Spleen (tissue), 11 donors: ENCODE data around the gene WDR70. TPM values are rescaled to one million over a fixed set of nuclear protein-coding genes. Genes with fewer than 3 reads are reported as not detected.

Experiments used
- DNase-seq: peaks from one replicate; pipeline ENCODE4 v3.0.0-alpha.2; 2020
- H3K27ac ChIP-seq, 8 donors: fragments of 200-600 bp; sonication (generic) in 7 of 8; 1 replicate in 4 of 8; 2 replicates in 4 of 8; pipeline versions ENCODE4 v1.5.0 to v1.8.0; 2016 to 2021; ENCODE audit warnings: inconsistent platforms in 4 of 8, mild to moderate bottlenecking in 4 of 8, moderate library complexity in 1 of 8
- H3K27me3 ChIP-seq, 7 donors: fragments of 200-600 bp; sonication (generic) in 6 of 7; replicated peaks in 1 of 7; 1 replicate in 4 of 7; 2 replicates in 3 of 7; pipeline versions ENCODE4 v1.5.0 to v1.8.0; 2016 to 2021; ENCODE audit warnings: inconsistent platforms in 3 of 7, mild to moderate bottlenecking in 1 of 7
- H3K36me3 ChIP-seq, 6 donors: fragments of 200-600 bp; sonication (generic) in 5 of 6; 1 replicate in 4 of 6; 2 replicates in 2 of 6; pipeline versions ENCODE4 v1.5.0 to v1.8.0; 2016 to 2021; ENCODE audit warnings: inconsistent platforms in 2 of 6
- H3K4me1 ChIP-seq, 6 donors: fragments of 200-600 bp; sonication (generic) in 5 of 6; 1 replicate in 3 of 6; 2 replicates in 3 of 6; pipeline versions ENCODE4 v1.5.0 to v1.8.0; 2016 to 2021; ENCODE audit warnings: inconsistent platforms in 3 of 6
- H3K4me3 ChIP-seq, 8 donors: fragments of 200-600 bp; sonication (generic) in 7 of 8; 1 replicate in 4 of 8; 2 replicates in 4 of 8; pipeline versions ENCODE4 v1.5.0 to v1.8.0; 2016 to 2021; ENCODE audit warnings: inconsistent platforms in 4 of 8, mild to moderate bottlenecking in 4 of 8, moderate library complexity in 2 of 8
- H3K9me3 ChIP-seq, 8 donors: fragments of 200-600 bp; sonication (generic) in 7 of 8; 1 replicate in 4 of 8; 2 replicates in 4 of 8; pipeline versions ENCODE4 v1.5.0 to v1.8.0; 2016 to 2021; ENCODE audit warnings: inconsistent platforms in 4 of 8
- CTCF ChIP-seq, 11 experiments: fragments of 200-600 bp in 7 of 11; fragments of 450-650 bp in 4 of 11; sonication (generic) in 4 of 11; IDR thresholded peaks in 8 of 11; conservative IDR thresholded peaks in 3 of 11; 1 replicate in 7 of 11; 2 replicates in 4 of 11; pipeline versions ENCODE4 v1.4.0 to v1.8.0; 2016 to 2021; ENCODE audit warnings: antibody characterized with exemption in 11 of 11, inconsistent platforms in 4 of 11, mild to moderate bottlenecking in 1 of 11
- POLR2A ChIP-seq, 3 donors: fragments of 450-650 bp; IDR thresholded peaks; one replicate each; pipeline ENCODE4 v1.5.1; 2017; ENCODE audit warnings: antibody characterized with exemption in 3 of 3, mild to moderate bottlenecking in 1 of 3
- POLR2AphosphoS5 ChIP-seq, 3 donors: sonication (generic); formaldehyde crosslinking; IDR thresholded peaks; one replicate each; pipeline ENCODE4 v1.5.1; 2017; ENCODE audit warnings: antibody characterized with exemption in 3 of 3
- WGBS, 5 donors: extraction: QIAGEN DNeasy Blood & Tissue Kit in 3 of 5; methylation state at CpG; one replicate each; pipeline versions ENCODE4 v1.1.5 to v1.1.7; 2013 to 2018; 5-methylcytosine and 5-hydroxymethylcytosine counted together
- intact Hi-C: fragments of 100-400 bp; cut with DNase I; formaldehyde crosslinking; loops from one replicate; pipeline ENCODE4 v1.15.0; 2023; ENCODE audit warnings: low total_unique reads
- polyA plus RNA-seq, 3 donors: library from polyadenylated mRNA; stranded (reverse); fragments of 200-250 nt; gene quantifications; one replicate each; pipeline ENCODE4 v1.2.1, GENCODE V29; 2013
- total RNA-seq, 7 donors: library from RNA; depleted of rRNA in 3 of 7; stranded (reverse); fragments of >200 nt in 3 of 7; fragmentation: NEBNext Ultra II Directional in 4 of 7; extraction: Animal tissue kit (Norgen Biotek cat#: 25700) in 4 of 7; gene quantifications; one replicate each; pipeline versions ENCODE4 v1.1.0 to v1.2.1, GENCODE V29; 2016 to 2021
- donor health status: healthy with polysubstance abuse.
- donor health status: DM: no; HTN: no; CAD: no; lungs with moderate emphysema.
- donor health status: DM: no; HTN: no; CAD: no.
- donor health status: Bipolar disorder and iron deficiency.
- donor health status: healthy.
- donor health status: DM: no; HTN: no; CAD: no.
- donor health status: DM: yes; HTN: yes; CAD: no.

WDR70 gene
- total and polyA plus RNA-seq, 10 donors: 24.7 to 51.7 (median 33.4) TPM

- Histone ChIP-seq H3K9me3 (no peaks in the 10 kb centered on the region), H3K27me3 (no peaks in the 10 kb centered on the region), H3K4me1 (peaks cover 0 to 10% (median 4%) of the 10 kb centered on the region in 6 donors), H3K27ac (no peak overlapping the region), H3K36me3 (no peaks in the 10 kb centered on the region), H3K4me3 (no peak overlapping the region)
- TF ChIP-seq POLR2A (IDR thresholded peaks at IDR 0.05) (no peak), CTCF (IDR thresholded peaks at IDR 0.05 in 8 of 11, conservative IDR thresholded peaks at IDR 0.05 in 3 of 11) (no peak), POLR2AphosphoS5 (IDR thresholded peaks at IDR 0.05) (no peak)
- DNase-seq: no peak
- intact Hi-C loops: no loop called here
- 46 to 91% (median 65%) methylated on average over 2 of the region's 2 CpGs for WGBS, 5 donors
These were observed 178.7 kb downstream of the WDR70 start for GRCh38 chr5:37557734-37558293.

- intact Hi-C loops: no loop called here
- Histone ChIP-seq H3K27ac (no peak overlapping the region), H3K9me3 (no peaks in the 10 kb centered on the region), H3K4me3 (no peak overlapping the region), H3K27me3 (no peaks in the 10 kb centered on the region), H3K36me3 (no peaks in the 10 kb centered on the region), H3K4me1 (no peaks in the 10 kb centered on the region)
- 76 to 86% (median 82%) methylated on average over 2 of the region's 2 CpGs for WGBS, 5 donors
- no peak for TF ChIP-seq POLR2A (IDR thresholded peaks at IDR 0.05)
- TF ChIP-seq POLR2AphosphoS5 (IDR thresholded peaks at IDR 0.05): no peak
- no peak for TF ChIP-seq CTCF (IDR thresholded peaks at IDR 0.05 in 8 of 11, conservative IDR thresholded peaks at IDR 0.05 in 3 of 11)
- DNase-seq: no peak
These were observed 186.0 kb downstream of the WDR70 start for GRCh38 chr5:37565062-37565670.

DNA sequence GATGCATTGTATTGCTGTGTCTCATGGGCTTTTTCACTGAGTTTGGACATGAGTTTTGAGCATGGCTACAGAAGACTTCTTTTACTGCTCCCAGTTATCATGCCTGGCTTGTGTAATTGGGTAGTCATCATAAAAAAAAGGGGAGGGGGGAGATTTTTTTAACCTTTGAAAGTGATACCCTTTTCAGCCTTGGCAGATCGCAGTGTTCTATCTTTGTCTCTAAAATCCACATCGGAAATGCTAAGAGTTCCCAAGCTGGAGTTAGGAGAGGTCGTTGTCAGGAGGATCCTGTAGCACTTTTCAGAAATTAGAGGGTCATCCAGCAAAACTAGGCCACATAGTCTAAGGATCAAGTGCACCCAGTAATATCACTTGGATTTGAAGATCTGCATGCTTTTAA, 188.4 kb downstream of the WDR70 start:
- no peak for DNase-seq
- intact Hi-C loops: no loop called here
- H3K4me3 ChIP-seq: no peak overlapping the region
- WGBS, 5 donors: 88 to 96% (median 91%) methylated on average over 3 of the region's 3 CpGs
- H3K27ac ChIP-seq: no peak overlapping the region
- H3K9me3 ChIP-seq: no peaks in the 10 kb centered on the region
- H3K36me3 ChIP-seq: peaks cover 0 to 9% (median 0%) of the 10 kb centered on the region in 6 donors
- no peaks in the 10 kb centered on the region for H3K4me1 ChIP-seq
- no peak for TF ChIP-seq POLR2AphosphoS5 (IDR thresholded peaks at IDR 0.05)
- TF ChIP-seq CTCF (IDR thresholded peaks at IDR 0.05 in 8 of 11, conservative IDR thresholded peaks at IDR 0.05 in 3 of 11): no peak
- no peak for TF ChIP-seq POLR2A (IDR thresholded peaks at IDR 0.05)
- H3K27me3 ChIP-seq: no peaks in the 10 kb centered on the region

- Histone ChIP-seq H3K27ac (no peak overlapping the region), H3K36me3 (peaks cover 0 to 9% (median 0%) of the 10 kb centered on the region in 6 donors), H3K4me3 (no peak overlapping the region), H3K27me3 (no peaks in the 10 kb centered on the region), H3K9me3 (no peaks in the 10 kb centered on the region), H3K4me1 (no peaks in the 10 kb centered on the region)
- no peak for DNase-seq
- TF ChIP-seq POLR2AphosphoS5 (IDR thresholded peaks at IDR 0.05) (no peak), CTCF (IDR thresholded peaks at IDR 0.05 in 8 of 11, conservative IDR thresholded peaks at IDR 0.05 in 3 of 11) (no peak), POLR2A (IDR thresholded peaks at IDR 0.05) (no peak)
- intact Hi-C loops: no loop called here
These were observed 189.1 kb downstream of the WDR70 start for GRCh38 chr5:37568018-37568753.
